Cardiac fibroblast (primary cell): ENCODE results near the gene MEA1.

Experiments used
- DNase-seq, 2 donors: peaks; one replicate each; pipeline versions ENCODE4 v3.0.0 to v3.0.0-alpha.2; 2010; ENCODE audit warnings: low read depth in 2 of 2
- H3K4me3 ChIP-seq, 2 donors: replicated peaks in 1 of 2; 1 replicate in 1 of 2; 2 replicates in 1 of 2; pipeline ENCODE4 v1.5.1; 2011; ENCODE audit warnings: low read depth in 2 of 2, low read length in 2 of 2, mild to moderate bottlenecking in 2 of 2, moderate library complexity in 1 of 2
- CTCF ChIP-seq: IDR thresholded peaks from one replicate; pipeline ENCODE4 v1.5.1; 2011; ENCODE audit warnings: low read depth, mild to moderate bottlenecking, low read length, inconsistent platforms

Gene MEA1

GRCh38 chr6:42973926-42974325, 39.8 kb downstream of the MEA1 start:
- DNase-seq: no peak
- H3K4me3 ChIP-seq: no peak overlapping the region
- no peak for TF ChIP-seq CTCF

DNA sequence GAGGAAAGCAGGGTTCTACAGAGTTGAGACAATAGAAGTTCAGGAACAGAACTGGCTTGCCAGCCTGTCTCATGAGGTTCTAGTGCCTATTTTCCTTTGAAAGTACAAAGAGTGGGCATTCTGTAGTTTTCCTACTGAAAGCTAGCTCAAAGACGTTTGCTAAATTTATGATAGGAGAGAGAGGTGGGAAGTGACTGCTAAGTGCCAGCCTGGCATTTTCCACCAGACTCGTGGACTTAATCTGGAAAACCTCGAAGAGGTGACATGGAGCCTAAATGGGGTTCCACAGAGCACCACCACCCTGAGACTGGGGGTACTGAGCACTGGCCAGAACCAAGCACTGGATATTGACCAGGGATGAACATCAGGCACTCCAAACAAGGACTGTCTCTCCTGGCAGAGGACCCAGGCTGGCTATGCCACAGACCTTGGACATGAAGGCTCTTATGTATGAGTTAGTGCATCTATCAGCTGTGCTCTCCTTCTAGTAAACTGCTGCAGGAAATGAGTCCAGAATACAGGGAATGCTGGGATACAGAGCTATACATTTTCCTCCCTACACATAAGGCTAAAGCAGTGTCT, 41.9 kb downstream of the MEA1 start:
- no peak for TF ChIP-seq CTCF
- H3K4me3 ChIP-seq: no peak overlapping the region
- no peak for DNase-seq

DNA sequence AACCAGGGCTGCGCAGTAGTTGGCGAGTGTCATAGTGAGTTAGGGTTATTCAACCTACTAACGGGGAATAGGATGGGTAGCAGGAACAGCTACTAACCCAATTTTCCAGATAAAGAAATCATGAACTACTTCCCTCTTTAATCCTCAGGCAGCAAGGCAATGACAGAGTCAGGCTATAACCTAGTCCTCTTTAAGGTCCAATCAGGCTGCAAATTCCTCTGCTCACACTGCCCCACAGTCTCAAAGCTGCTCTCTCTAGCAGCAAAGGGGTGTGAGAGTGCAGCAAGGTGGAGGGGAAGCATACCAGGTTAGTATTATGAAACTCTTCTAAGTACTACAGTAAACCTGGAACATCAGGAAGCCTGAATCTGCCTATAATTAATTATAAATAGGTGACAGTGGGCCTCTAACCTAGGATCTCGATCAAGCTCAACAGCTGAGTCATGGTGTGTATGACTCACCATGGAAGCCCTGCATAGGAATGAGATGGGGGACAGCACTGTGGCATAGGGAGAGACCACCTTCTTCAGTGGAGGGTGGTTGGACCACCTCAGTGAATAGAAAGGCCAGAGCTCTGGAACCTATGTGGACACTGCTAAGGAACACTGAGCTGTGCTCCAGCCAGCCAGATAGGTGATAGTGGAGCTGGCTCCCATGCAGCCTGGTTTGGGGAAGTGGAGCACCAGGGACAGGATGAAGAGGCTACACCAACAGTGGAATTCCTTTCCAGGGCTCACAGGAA, 42.7 kb downstream of the MEA1 start:
- TF ChIP-seq CTCF: no peak
- peak in 1 of 2 donors; percentile 29 for DNase-seq
- no peak overlapping the region for H3K4me3 ChIP-seq

DNA sequence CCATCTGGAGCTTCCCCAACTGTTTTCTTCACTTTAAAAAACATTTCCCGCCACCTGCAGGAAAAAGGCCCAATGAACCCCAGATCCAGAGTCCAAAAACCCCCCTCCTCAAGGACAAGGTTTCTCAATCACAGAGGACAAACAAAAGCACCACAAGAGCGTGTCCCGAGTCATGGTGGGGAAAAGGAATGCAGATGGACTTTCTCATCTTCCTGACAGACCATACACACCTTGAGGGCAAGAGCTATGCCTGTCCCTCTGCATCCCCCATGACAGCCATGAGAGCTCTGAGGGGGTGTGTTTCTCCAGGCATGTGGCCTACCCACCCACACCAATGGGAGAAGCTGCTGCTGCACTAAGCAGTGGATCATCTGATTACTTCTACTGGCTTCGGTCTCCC, 43.8 kb downstream of the MEA1 start:
- no peak overlapping the region for H3K4me3 ChIP-seq
- TF ChIP-seq CTCF: no peak
- DNase-seq: no peak

- no peak for TF ChIP-seq CTCF
- DNase-seq: no peak
- H3K4me3 ChIP-seq: no peak overlapping the region
Measured at GRCh38 chr6:42969431-42969830, 44.3 kb downstream of the MEA1 start.

- no peak overlapping the region for H3K4me3 ChIP-seq
- DNase-seq: no peak
- TF ChIP-seq CTCF: no peak
Measured at GRCh38 chr6:42968783-42969182, 45.0 kb downstream of the MEA1 start.
